Hepatocyte (in vitro differentiated cells): ENCODE results near the gene ANO6.

Experiments
- EZH2 ChIP-seq: fragments of 200-600 bp; sonication (generic); IDR thresholded peaks from 2 replicates; pipeline ENCODE4 v1.6.1; 2016; ENCODE audit warnings: antibody characterized with exemption, mild to moderate bottlenecking, borderline replicate concordance
- EZH2phosphoT487 ChIP-seq: fragments of 200-600 bp; sonication (generic); IDR thresholded peaks from one replicate; pipeline ENCODE4 v1.6.1; 2018; ENCODE audit warnings: antibody characterized with exemption, mild to moderate bottlenecking, low read depth, moderate library complexity; ENCODE audit not compliant: unreplicated experiment, severe bottlenecking
- TF ChIP-seq, protein P1 (sequence below): fragments of 200-600 bp; sonication (generic); IDR thresholded peaks from 2 replicates; pipeline ENCODE4 v1.5.1; 2016; ENCODE audit warnings: antibody characterized with exemption, mild to moderate bottlenecking; ENCODE audit not compliant: poor library complexity

DNA sequence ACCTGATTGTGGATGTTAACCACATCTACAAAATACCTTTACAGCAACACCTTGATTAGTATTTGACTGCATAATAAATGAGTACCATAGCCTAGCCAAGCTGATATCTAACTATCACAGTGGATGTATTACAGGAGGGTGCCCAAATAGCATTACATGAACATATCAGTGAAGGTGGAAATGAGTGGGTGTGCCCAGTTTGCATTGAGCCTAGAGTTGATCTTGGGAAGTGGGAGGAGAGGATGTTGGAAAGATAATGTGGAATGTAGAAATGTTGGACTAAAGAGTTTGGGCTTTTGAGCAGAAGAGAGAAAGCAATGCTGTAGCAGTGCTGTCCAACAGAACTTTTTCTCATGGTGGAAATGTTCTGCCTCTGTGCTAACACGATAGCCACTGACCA lies 98.9 kb downstream of the ANO6 start:
- TF ChIP-seq EZH2, result no peak
- TF ChIP-seq, protein P1, sequence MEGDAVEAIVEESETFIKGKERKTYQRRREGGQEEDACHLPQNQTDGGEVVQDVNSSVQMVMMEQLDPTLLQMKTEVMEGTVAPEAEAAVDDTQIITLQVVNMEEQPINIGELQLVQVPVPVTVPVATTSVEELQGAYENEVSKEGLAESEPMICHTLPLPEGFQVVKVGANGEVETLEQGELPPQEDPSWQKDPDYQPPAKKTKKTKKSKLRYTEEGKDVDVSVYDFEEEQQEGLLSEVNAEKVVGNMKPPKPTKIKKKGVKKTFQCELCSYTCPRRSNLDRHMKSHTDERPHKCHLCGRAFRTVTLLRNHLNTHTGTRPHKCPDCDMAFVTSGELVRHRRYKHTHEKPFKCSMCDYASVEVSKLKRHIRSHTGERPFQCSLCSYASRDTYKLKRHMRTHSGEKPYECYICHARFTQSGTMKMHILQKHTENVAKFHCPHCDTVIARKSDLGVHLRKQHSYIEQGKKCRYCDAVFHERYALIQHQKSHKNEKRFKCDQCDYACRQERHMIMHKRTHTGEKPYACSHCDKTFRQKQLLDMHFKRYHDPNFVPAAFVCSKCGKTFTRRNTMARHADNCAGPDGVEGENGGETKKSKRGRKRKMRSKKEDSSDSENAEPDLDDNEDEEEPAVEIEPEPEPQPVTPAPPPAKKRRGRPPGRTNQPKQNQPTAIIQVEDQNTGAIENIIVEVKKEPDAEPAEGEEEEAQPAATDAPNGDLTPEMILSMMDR, result no peak
- no peak for TF ChIP-seq EZH2phosphoT487
